GM19238 (cell line): ENCODE data around the gene PGM5.
"Not testable (repeated sequence)": the region's sequence is repeated elsewhere in the genome, so short reads cannot be mapped to it uniquely, and the experiment has no call there.

Experiments used
- DNase-seq: peaks from one replicate; pipeline ENCODE4 v3.0.0; 2011; ENCODE audit warnings: low spot score; ENCODE audit not compliant: insufficient read length

The PGM5 gene

GRCh38 chr9:68377723-68378122 lies 21.3 kb downstream of the PGM5 start:
- DNase-seq, result not testable (repeated sequence)

- DNase-seq, result not testable (repeated sequence)
Observed at GRCh38 chr9:68383894-68384293, 27.5 kb downstream of the PGM5 start.

- not testable (repeated sequence) for DNase-seq
Observed at GRCh38 chr9:68389558-68389957, 33.1 kb downstream of the PGM5 start.

GRCh38 chr9:68390737-68391136 lies 34.3 kb downstream of the PGM5 start:
- not testable (repeated sequence) for DNase-seq

- not testable (repeated sequence) for DNase-seq
Observed at GRCh38 chr9:68396411-68397094, 40.1 kb downstream of the PGM5 start.

GRCh38 chr9:68397095-68397423 lies 40.6 kb downstream of the PGM5 start:
- DNase-seq, result not testable (repeated sequence)

- DNase-seq, result not testable (repeated sequence)
Observed at GRCh38 chr9:68397796-68398195, 41.4 kb downstream of the PGM5 start.

- not testable (repeated sequence) for DNase-seq
Observed at GRCh38 chr9:68398324-68398723, 41.9 kb downstream of the PGM5 start.

- not testable (repeated sequence) for DNase-seq
Observed at GRCh38 chr9:68404421-68405185, 48.2 kb downstream of the PGM5 start.

GRCh38 chr9:68411865-68412264 lies 55.5 kb downstream of the PGM5 start:
- not testable (repeated sequence) for DNase-seq

- not testable (repeated sequence) for DNase-seq
Observed at GRCh38 chr9:68412754-68413153, 56.3 kb downstream of the PGM5 start.

- not testable (repeated sequence) for DNase-seq
Observed at GRCh38 chr9:68415065-68415464, 58.7 kb downstream of the PGM5 start.

- DNase-seq, result no peak
Observed at GRCh38 chr9:68416936-68417564, 60.6 kb downstream of the PGM5 start.

- no peak for DNase-seq
Observed at GRCh38 chr9:68417762-68418161, 61.4 kb downstream of the PGM5 start.

GRCh38 chr9:68418259-68418845 lies 61.9 kb downstream of the PGM5 start:
- DNase-seq, result no peak

- no peak for DNase-seq
Observed at GRCh38 chr9:68419901-68420300, 63.5 kb downstream of the PGM5 start.

- no peak for DNase-seq
Observed at GRCh38 chr9:68426755-68427154, 70.3 kb downstream of the PGM5 start.

GRCh38 chr9:68427216-68427977 lies 71.0 kb downstream of the PGM5 start:
- no peak for DNase-seq

- no peak for DNase-seq
Observed at GRCh38 chr9:68428481-68428880, 72.1 kb downstream of the PGM5 start.

GRCh38 chr9:68429631-68430030 lies 73.2 kb downstream of the PGM5 start:
- DNase-seq, result no peak

GRCh38 chr9:68431307-68431706 lies 74.9 kb downstream of the PGM5 start:
- DNase-seq, result no peak
